Kidney epithelial cell (primary cell): ENCODE measurements around the gene BICDL2. TPM values are rescaled to one million over a fixed set of nuclear protein-coding genes. Genes with fewer than 3 reads are reported as not detected.

Source experiments
- DNase-seq: peaks from one replicate; pipeline ENCODE4 v3.0.0-alpha.2; 2010; ENCODE audit warnings: low read depth
- H3K27me3 ChIP-seq: 2 replicates; pipeline ENCODE4 v1.6.0; 2011; ENCODE audit warnings: low read length; ENCODE audit not compliant: control insufficient read depth, insufficient read depth
- H3K36me3 ChIP-seq: 2 replicates; pipeline ENCODE4 v1.5.1; 2011; ENCODE audit warnings: low read length; ENCODE audit not compliant: control insufficient read depth, insufficient read depth
- H3K4me3 ChIP-seq: 2 replicates; pipeline ENCODE4 v1.5.1; 2011; ENCODE audit warnings: low read depth, mild to moderate bottlenecking, control low read depth, low read length
- total RNA-seq: library from RNA; depleted of rRNA; stranded (reverse); fragments of >200 nt; gene quantifications from 2 replicates; pipeline ENCODE4 v1.2.3, GENCODE V29; 2015
- TF ChIP-seq, protein P1 (sequence below): IDR thresholded peaks from 2 replicates; pipeline ENCODE4 v1.5.1; 2011; ENCODE audit warnings: mild to moderate bottlenecking, moderate library complexity, low read length, control low read depth, inconsistent platforms; ENCODE audit not compliant: insufficient read depth, poor library complexity, severe bottlenecking

The BICDL2 gene
- total RNA-seq, 1 donor from 2014 or later: 9.2 TPM

DNA sequence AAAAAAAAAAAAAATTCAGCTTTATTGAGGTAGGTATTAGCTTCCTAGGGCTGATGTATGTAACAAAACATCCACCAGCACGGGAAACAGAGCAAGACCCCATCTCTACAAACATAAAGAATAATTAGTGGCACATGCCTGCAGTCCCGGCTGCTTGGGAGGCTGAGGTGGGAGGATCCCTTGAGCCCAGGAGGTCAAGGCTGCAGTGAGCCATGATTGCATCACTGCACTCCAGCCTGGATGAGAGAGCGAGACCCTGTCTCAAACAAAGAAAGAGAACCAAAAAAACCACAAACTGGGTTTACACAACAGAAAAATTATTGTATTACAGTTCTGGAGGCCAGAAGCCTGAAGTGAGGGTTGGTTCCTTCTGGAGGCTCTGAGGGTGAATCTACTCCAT, 5.6 kb upstream of the BICDL2 start:
- Histone ChIP-seq H3K36me3 (no peaks in the 10 kb centered on the region), H3K27me3 (peaks cover 50% of the 10 kb centered on the region), H3K4me3 (no peak overlapping the region)
- TF ChIP-seq, protein P1, sequence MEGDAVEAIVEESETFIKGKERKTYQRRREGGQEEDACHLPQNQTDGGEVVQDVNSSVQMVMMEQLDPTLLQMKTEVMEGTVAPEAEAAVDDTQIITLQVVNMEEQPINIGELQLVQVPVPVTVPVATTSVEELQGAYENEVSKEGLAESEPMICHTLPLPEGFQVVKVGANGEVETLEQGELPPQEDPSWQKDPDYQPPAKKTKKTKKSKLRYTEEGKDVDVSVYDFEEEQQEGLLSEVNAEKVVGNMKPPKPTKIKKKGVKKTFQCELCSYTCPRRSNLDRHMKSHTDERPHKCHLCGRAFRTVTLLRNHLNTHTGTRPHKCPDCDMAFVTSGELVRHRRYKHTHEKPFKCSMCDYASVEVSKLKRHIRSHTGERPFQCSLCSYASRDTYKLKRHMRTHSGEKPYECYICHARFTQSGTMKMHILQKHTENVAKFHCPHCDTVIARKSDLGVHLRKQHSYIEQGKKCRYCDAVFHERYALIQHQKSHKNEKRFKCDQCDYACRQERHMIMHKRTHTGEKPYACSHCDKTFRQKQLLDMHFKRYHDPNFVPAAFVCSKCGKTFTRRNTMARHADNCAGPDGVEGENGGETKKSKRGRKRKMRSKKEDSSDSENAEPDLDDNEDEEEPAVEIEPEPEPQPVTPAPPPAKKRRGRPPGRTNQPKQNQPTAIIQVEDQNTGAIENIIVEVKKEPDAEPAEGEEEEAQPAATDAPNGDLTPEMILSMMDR: no peak
- DNase-seq: no peak

DNA sequence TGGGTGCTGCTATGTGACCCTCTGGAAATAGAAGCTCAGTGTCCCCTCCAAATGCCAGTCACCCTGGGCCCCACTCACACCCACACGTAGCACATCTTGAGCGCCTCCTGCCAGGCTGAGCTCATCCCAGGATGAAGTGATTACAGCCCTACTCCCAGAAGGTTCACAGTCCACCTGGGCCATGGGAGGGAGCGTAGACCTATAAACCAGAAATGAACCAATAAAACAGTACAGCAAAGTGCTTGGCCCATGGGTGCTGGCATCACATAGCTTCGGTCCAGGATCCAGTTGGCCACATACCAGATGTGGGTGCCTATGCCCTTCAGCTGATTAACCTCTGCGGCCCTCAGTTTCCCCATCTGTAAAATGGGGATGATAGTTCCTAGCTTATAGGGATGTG, 2.2 kb upstream of the BICDL2 start:
- DNase-seq: no peak
- Histone ChIP-seq H3K27me3 (peaks cover 57% of the 10 kb centered on the region), H3K4me3 (no peak overlapping the region), H3K36me3 (no peaks in the 10 kb centered on the region)
- TF ChIP-seq, protein P1: no peak

DNA sequence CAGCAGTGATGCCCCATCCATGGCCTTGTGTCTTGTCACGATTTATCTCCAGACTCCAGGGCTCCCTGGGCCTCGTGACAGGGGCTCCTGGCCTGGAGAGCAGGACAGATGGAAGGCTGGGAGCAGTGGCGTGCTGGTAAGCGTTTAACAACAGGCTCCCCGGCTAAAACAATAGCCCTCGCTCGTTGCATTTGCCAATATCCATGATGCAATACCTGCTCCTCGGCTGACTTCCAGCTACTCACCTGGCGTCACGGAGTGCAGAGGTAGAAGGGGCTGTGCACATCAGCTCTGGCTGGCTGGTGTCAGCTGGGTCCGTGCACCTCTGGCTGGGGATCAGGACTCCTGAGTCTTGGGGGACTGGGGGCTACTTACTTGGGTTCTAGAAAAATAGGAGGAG, 1.5 kb upstream of the BICDL2 start:
- no peak for DNase-seq

DNA sequence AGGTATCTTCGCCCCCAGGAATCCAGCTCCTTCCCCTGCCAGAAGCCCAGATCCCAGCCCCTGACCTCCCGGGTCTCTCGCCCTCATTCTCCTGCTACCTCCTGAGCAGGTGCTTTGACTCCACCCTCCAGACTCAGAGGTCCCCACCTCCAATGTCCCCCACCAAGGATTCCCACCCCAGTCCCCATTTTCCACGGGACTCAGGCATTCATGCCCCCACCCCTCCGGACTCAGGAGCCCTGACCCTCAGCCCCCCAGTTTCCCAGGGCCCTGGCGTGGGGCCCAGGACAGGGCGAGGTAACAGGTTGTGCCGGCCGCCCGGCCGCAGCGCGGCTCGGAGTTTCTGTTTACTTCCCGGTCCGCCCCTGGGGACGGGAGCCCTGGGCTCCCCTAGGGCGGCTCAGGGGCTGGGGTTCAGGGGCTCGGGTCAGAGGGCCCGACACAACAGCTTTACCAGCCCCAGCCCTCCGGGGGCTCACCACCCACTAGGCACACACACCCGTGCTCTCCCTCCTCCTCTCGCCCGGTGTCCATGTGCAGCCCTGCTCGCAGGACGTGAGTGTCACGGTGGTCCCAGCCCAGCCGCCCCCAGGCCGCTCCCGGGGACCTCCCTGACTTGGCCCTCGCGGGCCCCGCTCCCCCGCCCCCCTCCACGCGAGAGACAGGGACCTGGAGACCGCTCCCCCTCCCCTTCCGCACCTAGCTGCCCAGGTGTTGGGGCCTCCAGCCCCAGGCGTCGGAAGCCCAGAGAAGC, 595 bp downstream of the BICDL2 start:
- DNase-seq: no peak
- H3K27me3 ChIP-seq: peaks cover 79% of the 10 kb centered on the region
- peak overlapping the region; percentile 17 for H3K4me3 ChIP-seq
- TF ChIP-seq, protein P1: no peak
- H3K36me3 ChIP-seq: no peaks in the 10 kb centered on the region

More for the DNA sequence above, 1.5 kb upstream of the BICDL2 start:
- H3K27me3 ChIP-seq: peaks cover 63% of the 10 kb centered on the region
- H3K36me3 ChIP-seq: no peaks in the 10 kb centered on the region
- TF ChIP-seq, protein P1: no peak
- no peak overlapping the region for H3K4me3 ChIP-seq

DNA sequence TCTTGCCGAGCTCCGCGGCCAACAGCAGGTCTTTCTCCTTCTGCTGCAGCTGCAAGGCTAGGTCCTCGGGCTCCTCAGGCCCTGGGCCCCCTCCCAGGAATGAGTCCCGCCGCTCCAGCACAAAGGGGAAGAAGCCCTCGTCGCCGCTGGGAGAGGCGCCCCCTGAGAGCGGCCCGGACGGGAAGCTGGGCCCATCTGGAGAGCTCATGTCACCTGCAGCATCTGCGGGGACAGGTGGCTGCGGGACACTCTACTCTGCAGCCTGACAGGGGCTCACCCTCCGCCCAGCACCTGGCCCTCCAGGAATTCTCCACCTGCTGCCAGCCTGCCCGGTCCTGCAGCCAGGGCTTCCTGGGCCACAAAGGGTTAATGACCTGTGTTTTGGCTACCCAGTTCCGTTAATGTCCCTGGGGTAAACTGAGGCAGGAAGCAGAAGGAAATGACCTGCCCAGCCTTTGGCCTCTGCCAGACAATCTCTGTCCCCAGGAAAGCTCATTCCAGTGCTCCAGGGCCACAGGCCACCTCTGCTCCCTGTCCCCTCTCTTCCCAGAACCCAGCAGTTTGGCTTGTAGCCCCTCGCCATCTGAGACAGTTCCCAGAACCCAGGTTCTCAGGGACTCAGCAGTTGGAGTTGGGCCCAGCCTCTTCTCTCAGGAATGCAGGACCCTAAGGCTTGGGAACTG, 1.3 kb downstream of the BICDL2 start:
- Histone ChIP-seq H3K4me3 (no peak overlapping the region), H3K27me3 (peaks cover 84% of the 10 kb centered on the region), H3K36me3 (no peaks in the 10 kb centered on the region)
- TF ChIP-seq, protein P1: no peak
- DNase-seq: no peak
